Suprapubic skin (tissue), 4 donors: ENCODE data around the gene NCAN. TPM values are rescaled to one million over a fixed set of nuclear protein-coding genes. Genes with fewer than 3 reads are reported as not detected.
A peak's percentile ranks its signal among the peaks of the same experiment; 100 is the strongest.

ENCODE experiments used
- DNase-seq, 2 donors: peaks; one replicate each; pipeline ENCODE4 v3.0.0-alpha.2; 2019; ENCODE audit warnings: low spot score in 2 of 2
- H3K27ac ChIP-seq: fragments of 200-600 bp; sonication (generic); one replicate; pipeline ENCODE4 v1.5.1; 2019
- H3K27me3 ChIP-seq: fragments of 200-600 bp; sonication (generic); one replicate; pipeline ENCODE4 v1.5.1; 2019
- H3K36me3 ChIP-seq: fragments of 200-600 bp; sonication (generic); one replicate; pipeline ENCODE4 v1.5.1; 2019
- H3K4me1 ChIP-seq: fragments of 200-600 bp; sonication (generic); one replicate; pipeline ENCODE4 v1.5.1; 2019
- H3K4me3 ChIP-seq: fragments of 200-600 bp; sonication (generic); one replicate; pipeline ENCODE4 v1.5.1; 2019; ENCODE audit warnings: mild to moderate bottlenecking
- H3K9me3 ChIP-seq: fragments of 200-600 bp; sonication (generic); one replicate; pipeline ENCODE4 v1.5.1; 2019
- EP300 ChIP-seq: sonication (generic); formaldehyde crosslinking; IDR thresholded peaks from one replicate; pipeline ENCODE4 v1.6.1; 2017; ENCODE audit warnings: antibody characterized with exemption
- POLR2A ChIP-seq, 2 donors: fragments of 450-650 bp; IDR thresholded peaks; one replicate each; pipeline ENCODE4 v1.6.1; 2017; ENCODE audit warnings: antibody characterized with exemption in 2 of 2, mild to moderate bottlenecking in 2 of 2, moderate library complexity in 2 of 2
- POLR2AphosphoS5 ChIP-seq, 3 donors: sonication (generic); formaldehyde crosslinking; IDR thresholded peaks; one replicate each; pipeline ENCODE4 v1.6.1; 2017; ENCODE audit warnings: antibody characterized with exemption in 3 of 3
- WGBS: methylation state at CpG from one replicate; pipeline ENCODE4 v1.1.5; 2018; 5-methylcytosine and 5-hydroxymethylcytosine counted together
- total RNA-seq, 4 donors: library from RNA; depleted of rRNA; stranded (reverse); fragments of >200 nt; gene quantifications; one replicate each; pipeline ENCODE4 v1.1.0, GENCODE V29; 2016
- TF ChIP-seq, protein P1 (sequence below), 2 donors: fragments of 200-600 bp in 1 of 2; fragments of 450-650 bp in 1 of 2; sonication (generic) in 1 of 2; IDR thresholded peaks; one replicate each; pipeline ENCODE4 v1.5.1; 2016 to 2019; ENCODE audit warnings: antibody characterized with exemption in 2 of 2, mild to moderate bottlenecking in 1 of 2, moderate library complexity in 1 of 2

NCAN gene
- total RNA-seq, 4 donors from 2014 or later, result not detected

DNA sequence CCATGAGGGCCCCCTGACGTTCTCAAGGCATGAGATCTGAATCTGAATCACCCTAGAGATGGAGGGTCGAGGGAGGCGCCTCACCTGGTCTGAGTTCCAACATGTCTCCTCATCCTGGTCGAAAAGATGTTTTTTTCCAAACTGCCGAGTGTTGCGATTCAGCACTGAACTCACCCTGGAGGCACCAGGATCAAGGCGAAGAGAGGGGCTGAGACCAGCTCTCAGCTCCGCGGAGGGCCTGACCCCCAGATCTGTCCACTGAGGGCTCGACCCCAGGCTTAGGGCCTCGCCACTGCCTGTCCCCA, 9.1 kb upstream of the NCAN start:
- Histone ChIP-seq H3K4me1 (peaks cover 15% of the 10 kb centered on the region), H3K36me3 (peaks cover 26% of the 10 kb centered on the region), H3K4me3 (peak overlapping the region; percentile 69), H3K27ac (peak overlapping the region; percentile 77), H3K27me3 (no peaks in the 10 kb centered on the region), H3K9me3 (no peaks in the 10 kb centered on the region)
- TF ChIP-seq POLR2AphosphoS5 (IDR thresholded peaks at IDR 0.05) (no peak), POLR2A (IDR thresholded peaks at IDR 0.05) (no peak), EP300 (no peak)
- TF ChIP-seq, protein P1, sequence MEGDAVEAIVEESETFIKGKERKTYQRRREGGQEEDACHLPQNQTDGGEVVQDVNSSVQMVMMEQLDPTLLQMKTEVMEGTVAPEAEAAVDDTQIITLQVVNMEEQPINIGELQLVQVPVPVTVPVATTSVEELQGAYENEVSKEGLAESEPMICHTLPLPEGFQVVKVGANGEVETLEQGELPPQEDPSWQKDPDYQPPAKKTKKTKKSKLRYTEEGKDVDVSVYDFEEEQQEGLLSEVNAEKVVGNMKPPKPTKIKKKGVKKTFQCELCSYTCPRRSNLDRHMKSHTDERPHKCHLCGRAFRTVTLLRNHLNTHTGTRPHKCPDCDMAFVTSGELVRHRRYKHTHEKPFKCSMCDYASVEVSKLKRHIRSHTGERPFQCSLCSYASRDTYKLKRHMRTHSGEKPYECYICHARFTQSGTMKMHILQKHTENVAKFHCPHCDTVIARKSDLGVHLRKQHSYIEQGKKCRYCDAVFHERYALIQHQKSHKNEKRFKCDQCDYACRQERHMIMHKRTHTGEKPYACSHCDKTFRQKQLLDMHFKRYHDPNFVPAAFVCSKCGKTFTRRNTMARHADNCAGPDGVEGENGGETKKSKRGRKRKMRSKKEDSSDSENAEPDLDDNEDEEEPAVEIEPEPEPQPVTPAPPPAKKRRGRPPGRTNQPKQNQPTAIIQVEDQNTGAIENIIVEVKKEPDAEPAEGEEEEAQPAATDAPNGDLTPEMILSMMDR (IDR thresholded peaks at IDR 0.05), result no peak
- DNase-seq, result no peak
- WGBS, result 4% methylated on average over 11 of the region's 11 CpGs

DNA sequence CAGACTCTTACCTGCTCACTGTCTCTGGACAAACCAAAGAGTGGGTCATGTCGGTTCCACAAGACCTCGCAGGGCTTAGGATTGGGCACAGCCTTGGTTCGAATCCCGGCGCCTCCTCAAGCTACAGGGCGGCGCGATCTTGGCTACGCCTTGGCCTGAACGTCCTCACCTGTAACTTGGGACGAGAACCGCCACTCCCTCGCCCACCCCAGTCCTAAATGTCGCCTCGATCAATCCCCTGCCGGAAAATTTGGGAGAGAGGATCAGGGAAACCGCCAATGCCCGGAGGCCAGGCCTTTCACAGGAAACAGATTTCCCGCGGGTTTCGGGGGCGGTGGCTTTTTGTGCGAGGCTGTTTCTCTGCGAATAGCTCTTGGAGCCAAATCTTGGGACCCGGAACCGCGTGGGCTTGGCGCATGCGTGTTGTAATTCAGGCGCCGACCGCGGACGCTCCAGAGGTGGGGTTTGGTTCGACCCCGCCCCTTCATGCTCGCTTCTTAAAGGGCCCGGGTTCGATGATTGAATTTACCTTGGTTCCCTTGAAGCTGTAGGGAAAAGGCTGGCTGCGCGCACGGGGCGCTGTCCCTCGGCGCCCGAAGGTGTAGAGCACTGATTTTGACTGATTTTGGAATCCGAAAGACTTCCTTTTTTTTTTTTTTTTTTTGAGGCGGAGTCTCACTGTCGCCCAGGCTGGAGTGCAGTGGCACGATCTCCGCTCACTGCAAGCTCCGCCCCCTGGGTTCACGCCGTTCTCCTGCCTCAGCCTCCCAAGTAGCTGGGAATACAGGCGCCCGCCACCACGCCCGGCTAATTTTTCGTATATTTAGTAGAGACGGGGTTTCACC, 8.5 kb upstream of the NCAN start, which contains the start of gene NR2C2AP:
NR2C2AP (minus strand) TSS at position 403 of the 845 bp plus-strand sequence; CDS start at position 49, 354 bp downstream.
- WGBS, result 9% methylated on average over 46 of the region's 60 CpGs
- DNase-seq, result peak; percentile 95 to 97
- H3K4me3 ChIP-seq, result peak within 1 kb of the TSS; percentile 69
- peaks cover 15% of the 10 kb centered on the region for H3K4me1 ChIP-seq
- no peaks in the 10 kb centered on the region for H3K9me3 ChIP-seq
- peak within 1 kb of the TSS; percentile 77 for H3K27ac ChIP-seq
- peaks cover 3% of the 10 kb centered on the region for H3K27me3 ChIP-seq
- H3K36me3 ChIP-seq, result peaks cover 20% of the 10 kb centered on the region
- TF ChIP-seq POLR2AphosphoS5 (IDR thresholded peaks at IDR 0.05), result peak in 1 of 3 donors; percentile 5
- TF ChIP-seq EP300, result no peak
- TF ChIP-seq, protein P1 (IDR thresholded peaks at IDR 0.05), result no peak
- TF ChIP-seq POLR2A (IDR thresholded peaks at IDR 0.05), result no peak

DNA sequence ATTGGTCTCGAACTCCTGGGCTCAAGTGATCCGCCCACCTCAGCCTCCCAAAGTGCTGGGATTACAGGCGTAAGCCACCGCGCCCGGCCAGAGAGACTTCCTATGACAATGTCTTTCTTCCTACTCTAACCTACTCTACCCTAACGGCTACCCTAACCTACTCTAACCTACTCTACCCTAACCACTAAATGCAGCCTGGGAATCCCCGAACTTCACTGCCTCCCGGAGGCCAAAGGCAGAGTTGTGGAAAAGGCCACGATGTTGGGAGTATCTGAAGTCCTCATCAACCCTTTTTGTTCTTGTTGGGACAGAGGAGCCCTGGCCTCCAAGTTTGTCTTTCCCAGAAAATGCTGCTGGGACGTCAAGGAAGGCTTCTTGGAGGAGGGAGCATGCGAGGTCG, 7.6 kb upstream of the NCAN start:
- H3K4me3 ChIP-seq, result no peak overlapping the region
- WGBS, result 77% methylated on average over 13 of the region's 13 CpGs
- TF ChIP-seq EP300 (no peak), POLR2A (IDR thresholded peaks at IDR 0.05) (no peak), POLR2AphosphoS5 (IDR thresholded peaks at IDR 0.05) (no peak)
- TF ChIP-seq, protein P1 (IDR thresholded peaks at IDR 0.05), result no peak

DNA sequence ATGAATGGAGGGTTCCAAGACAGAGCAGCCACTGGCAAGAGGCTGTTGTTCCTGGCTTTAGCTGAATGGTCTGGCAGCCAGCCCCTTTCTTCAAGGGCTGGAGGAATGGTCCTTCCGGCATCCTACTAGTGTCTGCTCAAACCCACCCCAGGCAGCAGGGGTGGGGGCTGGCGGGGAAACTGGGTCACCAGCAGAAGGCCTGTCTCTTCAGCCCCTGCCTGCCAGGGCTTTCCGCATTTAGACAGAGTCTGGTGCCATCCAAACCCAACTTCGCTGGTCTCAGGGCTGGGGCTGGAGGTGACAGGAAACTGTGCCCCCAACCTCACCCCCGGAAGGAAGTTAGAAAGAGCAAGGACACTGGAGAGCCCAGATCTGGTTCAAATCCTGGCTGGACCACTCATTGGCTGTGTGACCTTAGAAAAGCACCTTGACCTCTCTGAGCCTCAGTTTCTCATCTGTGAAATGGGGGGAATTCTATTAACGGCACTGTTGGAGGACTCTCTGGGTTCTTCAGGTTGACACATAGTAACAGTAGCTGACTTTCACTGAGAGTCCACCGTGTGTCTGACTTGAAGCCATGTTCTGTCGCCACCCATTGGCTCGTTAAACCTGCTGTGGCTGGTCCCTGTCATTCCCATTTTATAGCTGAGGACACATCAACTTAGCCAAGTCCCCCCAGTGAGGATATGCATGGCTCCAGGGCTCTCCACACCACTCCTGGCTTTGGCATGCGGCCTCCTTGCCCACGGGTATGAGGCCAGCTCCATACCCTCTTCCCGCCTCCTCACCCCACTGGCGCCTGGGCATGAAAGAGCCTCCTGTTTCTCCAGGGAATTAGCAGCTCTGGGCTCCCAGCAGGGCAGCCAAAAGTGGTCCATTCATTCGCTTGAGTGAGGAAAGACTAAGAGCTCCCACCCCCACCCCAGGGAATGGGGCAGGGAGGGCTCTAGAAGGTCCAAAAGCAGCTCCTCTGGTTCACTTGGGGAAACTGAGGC, 6.0 kb upstream of the NCAN start:
- Histone ChIP-seq H3K27ac (no peak overlapping the region), H3K36me3 (peaks cover 5% of the 10 kb centered on the region), H3K4me3 (no peak overlapping the region), H3K9me3 (no peaks in the 10 kb centered on the region), H3K4me1 (peaks cover 15% of the 10 kb centered on the region), H3K27me3 (peaks cover 8% of the 10 kb centered on the region)
- TF ChIP-seq POLR2A (IDR thresholded peaks at IDR 0.05), result no peak
- TF ChIP-seq EP300, result no peak
- no peak for TF ChIP-seq POLR2AphosphoS5 (IDR thresholded peaks at IDR 0.05)
- TF ChIP-seq, protein P1 (IDR thresholded peaks at IDR 0.05), result no peak
- no peak for DNase-seq
- 61% methylated on average over 8 of the region's 14 CpGs for WGBS

More for the DNA sequence above, 7.6 kb upstream of the NCAN start:
- no peaks in the 10 kb centered on the region for H3K9me3 ChIP-seq
- peaks cover 11% of the 10 kb centered on the region for H3K36me3 ChIP-seq
- peaks cover 15% of the 10 kb centered on the region for H3K4me1 ChIP-seq
- peaks cover 6% of the 10 kb centered on the region for H3K27me3 ChIP-seq
- no peak overlapping the region for H3K27ac ChIP-seq
- DNase-seq, result no peak
